SH-SY5Y (cell line): Measurements from ENCODE around the gene POLE3.

ENCODE experiments used
- GATA2 ChIP-seq: IDR thresholded peaks from 2 replicates; pipeline ENCODE4 v1.6.1; 2011; ENCODE audit warnings: mild to moderate bottlenecking, low read depth, low read length
- GATA3 ChIP-seq: IDR thresholded peaks from 2 replicates; pipeline ENCODE4 v1.6.1; 2011; ENCODE audit warnings: low read depth, mild to moderate bottlenecking, low read length, moderate library complexity

DNA sequence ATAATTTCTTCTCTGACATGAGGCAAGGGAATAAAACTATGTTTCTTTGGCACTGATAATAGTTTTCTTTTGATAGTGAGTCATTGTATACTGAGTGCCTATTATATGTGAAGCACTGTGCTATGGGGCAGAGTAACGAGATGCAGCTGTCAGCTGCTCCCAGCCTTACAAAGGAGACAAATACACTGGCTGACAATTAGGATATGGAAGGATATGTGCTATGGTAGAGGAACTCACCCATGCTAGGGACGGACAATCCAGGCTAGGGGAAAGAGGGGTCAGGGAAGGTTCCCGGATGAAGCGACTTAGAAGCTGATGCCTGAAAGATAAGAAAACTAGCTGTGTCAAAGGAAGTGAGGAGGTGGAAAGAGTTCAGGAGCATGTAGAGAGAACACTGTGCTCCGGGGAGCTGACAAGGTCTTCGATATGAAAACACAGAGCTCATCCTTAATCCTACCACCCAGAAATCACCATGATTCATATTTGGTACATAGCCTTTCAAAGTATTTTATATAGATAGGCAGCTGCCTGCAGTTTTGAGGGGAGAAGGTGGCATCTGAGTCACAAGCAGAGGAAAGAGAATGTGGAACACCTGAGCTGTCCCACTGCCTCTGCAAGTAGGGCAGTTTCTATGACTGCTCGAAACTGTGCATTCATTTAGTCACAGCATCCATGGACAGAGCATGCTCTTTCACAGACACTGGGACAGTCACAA, 49.0 kb downstream of the POLE3 start:
- TF ChIP-seq GATA2 (no peak), GATA3 (no peak)
